ENCODE measurements around the gene SLC49A3.

- TF ChIP-seq CTCF (IDR thresholded peaks at IDR 0.05 in 4 of 5, conservative IDR thresholded peaks at IDR 0.05 in 1 of 5): no peak
- no peak for TF ChIP-seq POLR2A (IDR thresholded peaks at IDR 0.05)
Observed at GRCh38 chr4:671769-672168, 17.2 kb downstream of the SLC49A3 start.

Measured in gastrocnemius medialis (tissue), 4 donors.